NCI-H2196 (cell line): ENCODE measurements around the gene C5orf46.
"Not testable (repeated sequence)": the region's sequence is repeated elsewhere in the genome, so short reads cannot be mapped to it uniquely, and the experiment has no call there.

Source experiments
- DNase-seq: peaks from one replicate; lab custom pipeline; 2025; ENCODE audit not compliant: unreplicated experiment; lab: John Stamatoyannopoulos, UW

Gene C5orf46

GRCh38 chr5:147906326-147907095 lies at the start of gene C5orf46:
Gene C5orf46 (minus strand): TSS chr5:147906538. CDS start chr5:147906501, 37 bp downstream.
- no peak for DNase-seq

DNA sequence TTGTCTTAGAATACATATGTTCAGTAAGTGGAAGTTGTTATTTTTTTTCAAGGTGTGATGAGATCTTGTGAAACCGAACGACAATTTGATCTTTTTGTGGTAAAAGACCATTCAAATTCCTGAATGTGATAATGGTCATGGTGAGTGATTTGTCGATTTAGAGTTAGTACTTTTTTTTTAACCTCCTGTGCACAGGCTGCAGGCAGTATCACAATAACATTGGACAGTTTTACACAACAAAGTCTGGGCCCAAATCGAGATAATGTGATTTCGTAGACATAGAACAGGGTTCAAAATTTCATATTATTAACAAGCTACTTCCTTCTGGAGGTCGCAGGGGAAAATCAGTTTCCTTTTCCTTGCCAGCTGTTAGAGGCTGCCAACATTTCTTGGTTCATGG lies 48.6 kb upstream of the C5orf46 start:
- DNase-seq: no peak

GRCh38 chr5:147949711-147950573 lies 43.6 kb upstream of the C5orf46 start:
- DNase-seq: peak; percentile 38

GRCh38 chr5:147946658-147947274 lies 40.4 kb upstream of the C5orf46 start:
- not testable (repeated sequence) for DNase-seq

DNA sequence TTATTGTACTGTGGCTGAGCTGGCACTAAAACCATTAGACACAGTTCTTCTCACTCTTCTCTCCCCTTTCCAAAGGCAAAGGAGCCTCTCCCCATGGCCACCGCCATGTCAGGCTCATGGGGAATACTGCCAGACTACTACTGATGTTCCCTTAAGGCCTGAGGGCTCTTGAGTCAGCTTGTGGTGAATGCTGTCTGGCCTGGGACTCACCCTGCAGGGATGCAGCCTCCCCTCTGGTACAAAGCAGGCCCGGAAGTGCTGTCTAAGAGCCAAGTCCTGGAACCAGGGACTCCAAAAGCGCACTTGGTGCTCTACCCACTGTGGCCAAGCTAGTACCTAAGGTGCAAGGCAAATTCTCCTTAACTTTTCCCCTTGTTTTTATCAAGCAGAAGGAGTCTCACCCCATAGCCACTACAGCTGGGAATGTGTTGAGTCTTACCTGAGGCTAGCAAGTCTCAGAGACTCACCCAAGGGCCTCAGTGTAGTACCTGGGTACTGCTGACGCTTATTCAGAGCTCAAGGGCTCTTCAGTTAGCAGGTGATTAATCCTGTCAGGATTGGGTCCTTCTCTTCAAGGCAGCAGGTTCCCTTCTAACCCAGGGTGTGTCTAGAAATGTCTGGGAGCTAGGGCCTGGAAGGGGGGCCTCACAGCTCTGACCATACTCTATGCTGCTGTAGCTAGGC lies 33.2 kb upstream of the C5orf46 start:
- DNase-seq: no peak

DNA sequence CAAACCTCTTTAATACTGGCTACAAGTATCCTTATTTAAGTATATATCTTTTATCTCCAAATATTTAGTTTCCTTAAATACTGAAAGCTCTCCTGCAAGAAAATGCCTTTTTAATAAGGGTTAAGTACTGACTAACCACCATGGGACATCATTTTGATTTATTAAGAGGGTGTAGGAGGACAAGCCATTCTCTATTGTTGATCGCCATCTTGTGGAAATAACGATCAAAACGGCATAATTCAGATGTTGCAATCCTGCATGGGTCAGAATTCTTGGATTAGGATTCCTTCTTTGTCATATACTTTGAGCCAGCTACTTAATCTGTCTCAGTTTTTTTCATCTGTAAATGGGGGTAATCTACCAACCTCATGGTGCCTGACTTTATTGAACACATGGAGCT lies 28.7 kb upstream of the C5orf46 start:
- peak; percentile 6 for DNase-seq

DNA sequence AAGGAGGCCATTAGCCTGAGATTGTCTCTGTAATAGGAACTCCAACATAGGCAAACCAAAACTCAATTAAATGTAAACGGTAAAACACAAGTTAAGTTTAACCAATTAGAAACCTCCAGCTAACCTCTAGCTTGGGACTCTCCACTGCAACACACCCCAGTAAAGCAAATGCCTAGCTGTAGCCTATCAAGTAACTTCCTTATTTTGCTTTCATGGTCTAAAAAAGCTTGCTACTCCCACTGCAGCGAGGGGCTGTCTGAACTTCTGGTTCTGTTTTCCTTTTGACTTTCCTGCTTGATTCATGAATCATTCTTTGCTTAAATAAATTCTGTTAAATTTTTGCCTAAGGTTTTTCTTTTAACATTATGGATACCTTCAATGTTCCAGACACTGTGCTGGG lies 24.4 kb upstream of the C5orf46 start:
- DNase-seq: no peak

DNA sequence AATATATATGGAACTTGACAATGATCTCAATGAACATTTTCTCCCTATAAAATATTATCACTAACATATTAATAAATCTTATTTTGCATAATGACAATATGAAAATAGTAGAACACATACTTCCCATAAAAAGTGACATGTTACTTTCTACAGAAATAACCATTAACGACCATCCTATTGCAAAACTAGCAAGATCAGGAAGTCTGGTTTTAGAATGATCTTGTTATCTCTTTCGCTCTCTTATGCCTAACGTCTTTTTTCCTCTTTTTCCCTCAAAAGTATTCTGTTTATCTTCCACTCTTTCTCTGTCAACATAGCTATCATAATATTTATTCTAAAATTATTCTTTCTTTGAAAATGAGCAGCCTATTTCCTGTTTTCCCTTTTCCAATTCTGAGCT lies 21.6 kb upstream of the C5orf46 start:
- no peak for DNase-seq

GRCh38 chr5:147925020-147925419 lies 18.7 kb upstream of the C5orf46 start:
- DNase-seq: no peak

GRCh38 chr5:147921136-147921535 lies 14.8 kb upstream of the C5orf46 start:
- no peak for DNase-seq

- no peak for DNase-seq
Measured at GRCh38 chr5:147920420-147921030, 14.2 kb upstream of the C5orf46 start.

GRCh38 chr5:147918899-147919298 lies 12.6 kb upstream of the C5orf46 start:
- DNase-seq: no peak

- DNase-seq: no peak
Measured at GRCh38 chr5:147918101-147918685, 11.9 kb upstream of the C5orf46 start.

GRCh38 chr5:147913786-147914185 lies 7.4 kb upstream of the C5orf46 start:
- DNase-seq: no peak

DNA sequence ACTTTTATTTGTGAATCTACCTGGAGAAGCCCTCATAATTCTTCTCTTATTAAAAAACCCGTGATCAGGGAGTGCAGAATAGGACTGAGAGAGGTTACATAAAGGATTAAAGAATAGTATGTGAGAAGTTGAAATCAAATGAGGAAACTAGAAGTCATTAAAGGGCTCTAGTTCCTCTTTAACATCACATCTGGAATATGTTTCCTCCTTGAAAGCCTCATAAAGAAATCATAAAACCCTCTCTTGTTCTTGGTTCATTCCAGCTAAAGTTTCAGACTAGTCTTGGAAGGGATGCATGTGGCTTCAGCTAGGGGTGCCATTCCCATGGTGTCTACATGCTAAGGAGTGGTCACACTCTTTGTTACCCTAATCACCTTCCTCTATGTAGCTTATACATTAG lies 5.7 kb upstream of the C5orf46 start:
- DNase-seq: no peak

- DNase-seq: no peak
Measured at GRCh38 chr5:147911427-147911826, 5.1 kb upstream of the C5orf46 start.

- no peak for DNase-seq
Measured at GRCh38 chr5:147904110-147904509, 2.2 kb downstream of the C5orf46 start.

GRCh38 chr5:147902609-147903115 lies 3.7 kb downstream of the C5orf46 start:
- DNase-seq: no peak

DNA sequence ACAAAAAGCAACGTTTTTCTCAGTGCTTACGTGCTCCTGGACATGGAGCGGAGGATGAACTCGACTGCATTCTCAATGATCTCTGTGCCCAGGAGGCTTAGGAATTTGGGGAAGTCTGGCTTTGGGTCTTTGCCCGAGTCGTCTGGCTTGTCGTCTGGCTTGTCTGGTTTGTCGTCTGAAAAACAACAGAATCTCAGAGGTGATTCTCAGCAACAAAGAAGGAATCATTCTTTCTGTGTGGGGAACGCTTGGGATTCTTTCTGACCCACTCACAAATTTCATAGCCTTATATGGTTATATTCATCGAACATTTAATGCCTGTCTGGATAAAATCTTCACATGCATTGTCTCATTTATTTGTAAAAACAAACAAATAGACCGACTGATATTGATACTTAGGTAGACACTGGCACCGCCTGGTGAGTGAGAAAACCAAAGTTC lies 4.7 kb downstream of the C5orf46 start:
- no peak for DNase-seq

DNA sequence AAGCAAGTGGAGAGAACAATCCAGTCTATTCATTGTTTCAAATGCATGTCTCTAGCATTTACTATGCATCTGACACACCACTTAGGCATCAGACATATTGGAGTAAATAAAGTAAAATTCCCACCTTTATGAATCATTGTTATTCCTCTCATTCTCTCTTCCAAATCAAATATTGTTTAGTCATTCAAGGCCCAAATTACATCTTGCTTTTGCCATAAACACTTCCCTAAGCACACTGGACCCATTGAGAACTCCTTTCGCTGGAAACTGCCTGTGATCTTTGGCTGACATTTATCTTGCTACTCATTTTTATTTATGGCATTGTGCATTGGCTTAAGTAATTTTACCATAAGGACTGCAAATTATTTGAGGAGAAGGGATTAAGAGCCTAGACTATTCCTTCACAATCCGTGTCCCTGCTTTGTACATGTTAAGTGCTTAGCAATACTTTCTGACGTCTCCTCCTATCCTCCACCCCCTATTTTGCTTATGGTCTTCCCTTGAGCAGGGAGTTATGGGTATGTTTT lies 7.4 kb downstream of the C5orf46 start:
- no peak for DNase-seq
